ENCODE data around the gene U2AF1L4. TPM values are rescaled to one million over a fixed set of nuclear protein-coding genes. Genes with fewer than 3 reads are reported as not detected.

The U2AF1L4 gene
- total and polyA plus RNA-seq, 4 donors = 8.8 to 37.7 (median 24.7) TPM

DNA sequence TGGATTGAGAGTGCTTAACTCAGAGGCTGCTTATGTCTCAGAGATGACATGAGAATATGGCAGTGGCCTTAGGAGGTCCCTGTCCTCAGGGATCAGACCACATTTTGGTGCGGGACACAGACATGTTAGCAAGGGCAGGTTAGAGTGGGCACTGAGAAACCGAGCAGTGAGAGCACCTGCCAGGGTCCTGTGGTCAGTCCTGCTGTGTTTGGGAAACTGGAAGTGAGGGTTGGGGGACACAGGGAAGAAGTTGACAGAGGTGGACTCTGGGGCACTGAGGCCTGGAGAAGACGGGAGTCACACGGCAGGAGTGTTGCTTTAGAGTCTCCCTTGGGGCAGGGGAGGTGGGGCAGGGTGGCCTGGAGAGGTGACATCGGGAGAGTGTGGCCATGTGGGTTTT, 10.3 kb downstream of the U2AF1L4 start:
- no peaks in the 10 kb centered on the region for H3K9me3 ChIP-seq (ENCODE audit: control insufficient read depth, insufficient read depth, low read length)
- H3K4me1 ChIP-seq (ENCODE audit: control insufficient read depth, insufficient read depth, low read length) = peaks cover 7% of the 10 kb centered on the region
- DNase-seq (ENCODE audit: low read depth in 4 of 6, low spot score in 6 of 6) = no peak
- WGBS (ENCODE audit: insufficient coverage) = 97% methylated on average over 4 of the region's 5 CpGs
- peaks cover 98% of the 10 kb centered on the region for H3K36me3 ChIP-seq (ENCODE audit: control insufficient read depth, insufficient read depth, low read length)
- H3K27ac ChIP-seq (ENCODE audit: low read depth, low read length) = no peak overlapping the region
- no peaks in the 10 kb centered on the region for H3K27me3 ChIP-seq (ENCODE audit: control insufficient read depth, insufficient read depth, low read length)
- H3K4me3 ChIP-seq (ENCODE audit: low read depth, low read length) = no peak overlapping the region

DNA sequence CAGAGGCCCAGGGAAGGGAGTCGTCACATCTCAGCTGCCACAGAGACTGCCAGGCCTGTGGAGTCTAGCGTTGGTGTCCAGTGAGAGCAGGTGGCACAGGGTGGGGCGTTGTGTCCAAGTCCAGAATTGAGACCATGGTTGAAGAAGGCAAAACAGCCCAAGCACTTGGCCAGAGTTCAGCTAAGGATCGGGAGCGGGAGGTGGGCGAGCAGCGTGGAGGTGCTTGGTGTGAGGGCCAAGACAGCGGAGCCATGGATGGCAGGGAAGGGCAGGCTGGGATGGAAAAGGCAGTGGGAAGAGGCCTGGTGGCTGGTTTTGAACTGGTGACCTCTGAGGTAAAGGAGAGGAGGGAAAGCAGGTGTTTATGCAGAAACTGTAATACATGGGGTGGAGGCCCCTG, 10.9 kb downstream of the U2AF1L4 start:
- Histone ChIP-seq H3K9me3 (ENCODE audit: control insufficient read depth, insufficient read depth, low read length) (no peaks in the 10 kb centered on the region), H3K27ac (ENCODE audit: low read depth, low read length) (no peak overlapping the region), H3K4me3 (ENCODE audit: low read depth, low read length) (no peak overlapping the region), H3K27me3 (ENCODE audit: control insufficient read depth, insufficient read depth, low read length) (no peaks in the 10 kb centered on the region), H3K36me3 (ENCODE audit: control insufficient read depth, insufficient read depth, low read length) (peaks cover 98% of the 10 kb centered on the region), H3K4me1 (ENCODE audit: control insufficient read depth, insufficient read depth, low read length) (peaks cover under 1% of the 10 kb centered on the region)
- WGBS (ENCODE audit: insufficient coverage) = 98% methylated on average over 8 of the region's 8 CpGs
- DNase-seq (ENCODE audit: low read depth in 4 of 6, low spot score in 6 of 6) = no peak

GRCh38 chr19:35733180-35734125, 11.8 kb downstream of the U2AF1L4 start:
- H3K4me3 ChIP-seq (ENCODE audit: low read depth, low read length) = no peak overlapping the region
- 93% methylated on average over 23 of the region's 35 CpGs for WGBS (ENCODE audit: insufficient coverage)
- H3K27me3 ChIP-seq (ENCODE audit: control insufficient read depth, insufficient read depth, low read length) = no peaks in the 10 kb centered on the region
- peaks cover 98% of the 10 kb centered on the region for H3K36me3 ChIP-seq (ENCODE audit: control insufficient read depth, insufficient read depth, low read length)
- no peak overlapping the region for H3K27ac ChIP-seq (ENCODE audit: low read depth, low read length)
- no peaks in the 10 kb centered on the region for H3K4me1 ChIP-seq (ENCODE audit: control insufficient read depth, insufficient read depth, low read length)
- no peak for DNase-seq (ENCODE audit: low read depth in 4 of 6, low spot score in 6 of 6)
- H3K9me3 ChIP-seq (ENCODE audit: control insufficient read depth, insufficient read depth, low read length) = no peaks in the 10 kb centered on the region

DNA sequence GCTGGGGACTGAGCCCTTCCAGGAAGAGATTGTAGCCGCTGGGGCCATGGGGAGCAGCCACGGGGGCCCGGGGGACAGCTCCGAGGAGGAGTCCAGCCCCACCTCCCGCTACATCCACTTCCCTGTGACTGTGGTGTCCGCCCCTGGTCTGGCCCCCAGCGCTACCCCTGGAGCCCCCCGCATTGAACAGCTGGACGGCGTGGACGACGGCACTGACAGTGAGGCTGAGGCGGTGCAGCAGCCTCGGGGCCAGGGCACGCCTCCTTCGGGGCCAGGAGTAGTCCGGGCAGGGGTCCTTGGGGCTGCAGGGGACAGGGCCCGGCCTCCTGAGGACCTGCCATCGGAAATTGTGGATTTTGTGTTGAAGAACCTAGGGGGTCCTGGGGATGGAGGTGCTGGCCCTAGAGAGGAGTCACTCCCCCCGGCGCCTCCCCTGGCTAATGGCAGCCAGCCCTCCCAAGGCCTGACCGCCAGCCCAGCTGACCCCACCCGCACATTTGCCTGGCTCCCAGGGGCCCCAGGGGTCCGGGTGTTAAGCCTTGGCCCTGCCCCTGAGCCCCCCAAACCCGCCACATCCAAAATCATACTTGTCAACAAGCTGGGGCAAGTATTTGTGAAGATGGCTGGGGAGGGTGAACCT, 12.6 kb downstream of the U2AF1L4 start:
- Histone ChIP-seq H3K27me3 (ENCODE audit: control insufficient read depth, insufficient read depth, low read length) (no peaks in the 10 kb centered on the region), H3K9me3 (ENCODE audit: control insufficient read depth, insufficient read depth, low read length) (no peaks in the 10 kb centered on the region), H3K4me1 (ENCODE audit: control insufficient read depth, insufficient read depth, low read length) (no peaks in the 10 kb centered on the region), H3K4me3 (ENCODE audit: low read depth, low read length) (no peak overlapping the region), H3K36me3 (ENCODE audit: control insufficient read depth, insufficient read depth, low read length) (peaks cover 98% of the 10 kb centered on the region), H3K27ac (ENCODE audit: low read depth, low read length) (no peak overlapping the region)
- WGBS (ENCODE audit: insufficient coverage) = 89% methylated on average over 21 of the region's 25 CpGs
- no peak for DNase-seq (ENCODE audit: low read depth in 4 of 6, low spot score in 6 of 6)

DNA sequence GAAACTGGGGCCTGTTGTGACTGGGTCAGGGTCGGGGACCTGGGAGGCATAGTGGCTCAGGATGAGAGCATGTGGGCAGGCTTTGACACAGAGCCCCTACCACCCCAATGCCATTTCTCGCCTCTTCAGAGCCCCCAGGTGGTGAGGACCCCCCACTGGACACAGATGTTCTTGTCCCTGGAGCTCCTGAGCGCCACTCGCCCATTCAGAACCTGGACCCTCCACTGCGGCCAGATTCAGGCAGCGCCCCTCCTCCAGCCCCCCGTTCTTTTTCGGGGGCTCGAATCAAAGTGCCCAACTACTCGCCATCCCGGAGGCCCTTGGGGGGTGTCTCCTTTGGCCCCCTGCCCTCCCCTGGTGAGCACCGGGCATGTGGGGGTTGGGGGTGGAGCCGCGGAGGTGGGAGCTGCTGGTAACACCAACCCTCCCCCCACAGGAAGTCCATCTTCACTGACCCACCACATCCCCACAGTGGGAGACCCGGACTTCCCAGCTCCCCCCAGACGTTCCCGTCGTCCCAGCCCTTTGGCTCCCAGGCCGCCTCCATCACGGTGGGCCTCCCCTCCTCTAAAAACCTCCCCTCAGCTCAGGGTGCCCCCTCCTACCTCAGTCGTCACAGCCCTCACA, 13.3 kb downstream of the U2AF1L4 start:
- 84% methylated on average over 14 of the region's 21 CpGs for WGBS (ENCODE audit: insufficient coverage)
- H3K4me1 ChIP-seq (ENCODE audit: control insufficient read depth, insufficient read depth, low read length) = no peaks in the 10 kb centered on the region
- H3K27ac ChIP-seq (ENCODE audit: low read depth, low read length) = no peak overlapping the region
- peaks cover 98% of the 10 kb centered on the region for H3K36me3 ChIP-seq (ENCODE audit: control insufficient read depth, insufficient read depth, low read length)
- no peak for DNase-seq (ENCODE audit: low read depth in 4 of 6, low spot score in 6 of 6)
- no peak overlapping the region for H3K4me3 ChIP-seq (ENCODE audit: low read depth, low read length)
- H3K9me3 ChIP-seq (ENCODE audit: control insufficient read depth, insufficient read depth, low read length) = no peaks in the 10 kb centered on the region
- H3K27me3 ChIP-seq (ENCODE audit: control insufficient read depth, insufficient read depth, low read length) = no peaks in the 10 kb centered on the region

DNA sequence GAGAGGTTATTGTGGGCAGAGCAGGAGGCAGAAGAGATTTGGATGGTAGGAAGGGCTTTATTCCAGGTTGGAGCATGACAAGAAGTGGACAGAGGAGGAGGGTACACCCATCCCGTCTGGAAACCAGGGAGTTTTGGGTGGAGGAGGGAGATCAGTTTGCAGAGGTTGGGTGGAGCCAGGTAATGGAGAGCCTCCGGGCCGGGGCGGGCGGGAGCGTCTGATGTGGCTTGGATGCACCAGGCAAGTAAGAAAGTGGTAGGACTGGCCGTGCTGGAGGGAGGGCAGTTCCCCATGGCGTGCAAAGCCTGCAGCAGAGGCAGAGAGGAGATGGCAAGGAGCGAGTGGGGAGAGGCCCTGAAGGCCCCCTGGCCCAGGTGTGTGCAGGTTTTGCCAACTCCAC, 13.9 kb downstream of the U2AF1L4 start:
- H3K9me3 ChIP-seq (ENCODE audit: control insufficient read depth, insufficient read depth, low read length) = no peaks in the 10 kb centered on the region
- H3K4me3 ChIP-seq (ENCODE audit: low read depth, low read length) = no peak overlapping the region
- peaks cover 97% of the 10 kb centered on the region for H3K36me3 ChIP-seq (ENCODE audit: control insufficient read depth, insufficient read depth, low read length)
- no peaks in the 10 kb centered on the region for H3K27me3 ChIP-seq (ENCODE audit: control insufficient read depth, insufficient read depth, low read length)
- DNase-seq (ENCODE audit: low read depth in 4 of 6, low spot score in 6 of 6) = no peak
- H3K4me1 ChIP-seq (ENCODE audit: control insufficient read depth, insufficient read depth, low read length) = no peaks in the 10 kb centered on the region
- WGBS (ENCODE audit: insufficient coverage) = 96% methylated on average over 9 of the region's 9 CpGs
- no peak overlapping the region for H3K27ac ChIP-seq (ENCODE audit: low read depth, low read length)

GRCh38 chr19:35730326-35730725, 14.9 kb downstream of the U2AF1L4 start:
- no peak for DNase-seq (ENCODE audit: low read depth in 4 of 6, low spot score in 6 of 6)
- Histone ChIP-seq H3K36me3 (ENCODE audit: control insufficient read depth, insufficient read depth, low read length) (peaks cover 99% of the 10 kb centered on the region), H3K4me3 (ENCODE audit: low read depth, low read length) (no peak overlapping the region), H3K9me3 (ENCODE audit: control insufficient read depth, insufficient read depth, low read length) (no peaks in the 10 kb centered on the region), H3K27ac (ENCODE audit: low read depth, low read length) (no peak overlapping the region), H3K27me3 (ENCODE audit: control insufficient read depth, insufficient read depth, low read length) (no peaks in the 10 kb centered on the region), H3K4me1 (ENCODE audit: control insufficient read depth, insufficient read depth, low read length) (no peaks in the 10 kb centered on the region)
- 95% methylated on average over 18 of the region's 18 CpGs for WGBS (ENCODE audit: insufficient coverage)

DNA sequence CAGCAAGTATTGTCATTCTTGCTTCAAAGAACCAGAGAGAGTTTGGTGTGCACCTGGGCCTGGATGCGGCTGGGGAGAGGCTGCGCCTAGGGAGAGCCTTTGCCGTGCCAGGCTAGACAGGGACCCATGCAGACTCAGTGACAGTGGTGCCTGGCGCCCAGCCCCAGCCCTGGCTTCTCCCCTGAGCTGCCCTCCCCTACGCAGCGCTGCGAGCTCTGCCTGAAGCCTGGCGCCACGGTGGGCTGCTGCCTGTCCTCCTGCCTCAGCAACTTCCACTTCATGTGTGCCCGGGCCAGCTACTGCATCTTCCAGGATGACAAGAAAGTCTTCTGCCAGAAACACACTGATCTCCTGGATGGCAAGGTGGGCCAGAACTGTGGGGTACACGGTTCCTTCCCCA, 15.5 kb downstream of the U2AF1L4 start:
- DNase-seq (ENCODE audit: low read depth in 4 of 6, low spot score in 6 of 6) = no peak
- Histone ChIP-seq H3K4me3 (ENCODE audit: low read depth, low read length) (no peak overlapping the region), H3K4me1 (ENCODE audit: control insufficient read depth, insufficient read depth, low read length) (no peaks in the 10 kb centered on the region), H3K27me3 (ENCODE audit: control insufficient read depth, insufficient read depth, low read length) (no peaks in the 10 kb centered on the region), H3K9me3 (ENCODE audit: control insufficient read depth, insufficient read depth, low read length) (no peaks in the 10 kb centered on the region), H3K27ac (ENCODE audit: low read depth, low read length) (no peak overlapping the region), H3K36me3 (ENCODE audit: control insufficient read depth, insufficient read depth, low read length) (peaks cover 99% of the 10 kb centered on the region)
- WGBS (ENCODE audit: insufficient coverage) = 91% methylated on average over 11 of the region's 11 CpGs

DNA sequence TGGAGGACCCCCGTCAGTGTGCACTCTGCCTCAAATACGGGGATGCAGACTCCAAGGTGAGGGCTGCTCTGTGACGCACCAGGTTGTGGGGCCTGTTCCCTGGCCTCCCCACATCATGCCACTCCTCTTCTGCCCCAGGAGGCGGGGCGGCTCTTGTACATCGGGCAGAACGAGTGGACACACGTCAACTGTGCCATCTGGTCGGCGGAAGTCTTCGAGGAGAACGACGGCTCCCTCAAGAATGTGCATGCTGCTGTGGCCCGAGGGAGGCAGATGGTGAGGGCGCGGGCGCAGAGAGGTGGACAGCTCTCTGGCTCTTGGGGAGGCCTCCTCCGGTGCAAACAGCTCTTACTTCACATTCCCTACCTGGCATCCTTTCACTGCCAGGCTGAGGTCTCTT, 16.2 kb downstream of the U2AF1L4 start:
- DNase-seq (ENCODE audit: low read depth in 4 of 6, low spot score in 6 of 6) = no peak
- Histone ChIP-seq H3K4me3 (ENCODE audit: low read depth, low read length) (no peak overlapping the region), H3K9me3 (ENCODE audit: control insufficient read depth, insufficient read depth, low read length) (no peaks in the 10 kb centered on the region), H3K27ac (ENCODE audit: low read depth, low read length) (no peak overlapping the region), H3K36me3 (ENCODE audit: control insufficient read depth, insufficient read depth, low read length) (peaks cover 99% of the 10 kb centered on the region), H3K4me1 (ENCODE audit: control insufficient read depth, insufficient read depth, low read length) (no peaks in the 10 kb centered on the region), H3K27me3 (ENCODE audit: control insufficient read depth, insufficient read depth, low read length) (no peaks in the 10 kb centered on the region)
- 94% methylated on average over 17 of the region's 18 CpGs for WGBS (ENCODE audit: insufficient coverage)

Measured in spinal cord (tissue), 10 donors.